ENCODE data around the gene FAM83G.
"Not testable (repeated sequence)": the region's sequence is repeated elsewhere in the genome, so short reads cannot be mapped to it uniquely, and the experiment has no call there.

The FAM83G gene

GRCh38 chr17:19030771-19031449 is 26.3 kb upstream of the FAM83G start:
- H3K4me3 Mint-ChIP-seq, H3K4me1 Mint-ChIP-seq, H3K36me3 Mint-ChIP-seq, H3K27me3 Mint-ChIP-seq, H3K9me3 Mint-ChIP-seq, H3K27ac Mint-ChIP-seq: not testable (repeated sequence)

- H3K27ac Mint-ChIP-seq, H3K9me3 Mint-ChIP-seq, H3K4me1 Mint-ChIP-seq, H3K36me3 Mint-ChIP-seq, H3K4me3 Mint-ChIP-seq, H3K27me3 Mint-ChIP-seq: not testable (repeated sequence)
These were observed 25.2 kb upstream of the FAM83G start for GRCh38 chr17:19029740-19030139.

GRCh38 chr17:19028671-19029070 is 24.1 kb upstream of the FAM83G start:
- peaks cover 14% of the 10 kb centered on the region for H3K4me1 Mint-ChIP-seq
- H3K27ac Mint-ChIP-seq: not testable (repeated sequence)

GRCh38 chr17:19024101-19025078 is 19.8 kb upstream of the FAM83G start:
- Mint-ChIP-seq H3K36me3 (peaks cover 2% of the 10 kb centered on the region), H3K4me3 (peak overlapping the region; percentile 50), H3K9me3 (no peaks in the 10 kb centered on the region), H3K4me1 (peaks cover 27% of the 10 kb centered on the region), H3K27ac (peak overlapping the region; percentile 90), H3K27me3 (no peaks in the 10 kb centered on the region)

More at GRCh38 chr17:19028671-19029070, 24.1 kb upstream of the FAM83G start:
- H3K36me3 Mint-ChIP-seq, H3K27me3 Mint-ChIP-seq, H3K9me3 Mint-ChIP-seq, H3K4me3 Mint-ChIP-seq: not testable (repeated sequence)

GRCh38 chr17:19023209-19023999 is 18.8 kb upstream of the FAM83G start:
- Mint-ChIP-seq H3K27ac (no peak overlapping the region), H3K9me3 (no peaks in the 10 kb centered on the region), H3K4me1 (peaks cover 33% of the 10 kb centered on the region), H3K4me3 (no peak overlapping the region), H3K36me3 (peaks cover 2% of the 10 kb centered on the region), H3K27me3 (no peaks in the 10 kb centered on the region)

- no peak overlapping the region for H3K4me3 Mint-ChIP-seq
- H3K27ac Mint-ChIP-seq: no peak overlapping the region
- H3K9me3 Mint-ChIP-seq: no peaks in the 10 kb centered on the region
- H3K36me3 Mint-ChIP-seq: peaks cover 2% of the 10 kb centered on the region
- H3K4me1 Mint-ChIP-seq: peaks cover 33% of the 10 kb centered on the region
- H3K27me3 Mint-ChIP-seq: no peaks in the 10 kb centered on the region
These were observed 18.2 kb upstream of the FAM83G start for GRCh38 chr17:19022747-19023146.

- Mint-ChIP-seq H3K9me3 (no peaks in the 10 kb centered on the region), H3K27me3 (no peaks in the 10 kb centered on the region), H3K36me3 (peaks cover 2% of the 10 kb centered on the region), H3K27ac (no peak overlapping the region), H3K4me1 (peaks cover 37% of the 10 kb centered on the region), H3K4me3 (no peak overlapping the region)
These were observed 17.6 kb upstream of the FAM83G start for GRCh38 chr17:19022128-19022527.

- Mint-ChIP-seq H3K4me3 (no peak overlapping the region), H3K27me3 (no peaks in the 10 kb centered on the region), H3K9me3 (no peaks in the 10 kb centered on the region), H3K4me1 (peaks cover 42% of the 10 kb centered on the region), H3K36me3 (peaks cover 2% of the 10 kb centered on the region), H3K27ac (no peak overlapping the region)
These were observed 17.1 kb upstream of the FAM83G start for GRCh38 chr17:19021622-19022083.

GRCh38 chr17:19021011-19021621 is 16.6 kb upstream of the FAM83G start:
- H3K4me1 Mint-ChIP-seq: peaks cover 43% of the 10 kb centered on the region
- not testable (repeated sequence) for H3K27ac Mint-ChIP-seq

GRCh38 chr17:19020016-19020415 is 15.5 kb upstream of the FAM83G start:
- no peaks in the 10 kb centered on the region for H3K27me3 Mint-ChIP-seq
- peaks cover 2% of the 10 kb centered on the region for H3K36me3 Mint-ChIP-seq
- H3K4me1 Mint-ChIP-seq: peaks cover 42% of the 10 kb centered on the region
- peak overlapping the region; percentile 77 for H3K27ac Mint-ChIP-seq
- H3K9me3 Mint-ChIP-seq: no peaks in the 10 kb centered on the region
- no peak overlapping the region for H3K4me3 Mint-ChIP-seq

More at GRCh38 chr17:19021011-19021621, 16.6 kb upstream of the FAM83G start:
- not testable (repeated sequence) for H3K36me3 Mint-ChIP-seq, H3K27me3 Mint-ChIP-seq, H3K9me3 Mint-ChIP-seq, H3K4me3 Mint-ChIP-seq

- peaks cover 35% of the 10 kb centered on the region for H3K4me1 Mint-ChIP-seq
- H3K9me3 Mint-ChIP-seq: no peaks in the 10 kb centered on the region
- H3K36me3 Mint-ChIP-seq: no peaks in the 10 kb centered on the region
- peak overlapping the region; percentile 47 for H3K27ac Mint-ChIP-seq
- no peak overlapping the region for H3K4me3 Mint-ChIP-seq
- no peaks in the 10 kb centered on the region for H3K27me3 Mint-ChIP-seq
These were observed 14.7 kb upstream of the FAM83G start for GRCh38 chr17:19019041-19019941.

- no peaks in the 10 kb centered on the region for H3K27me3 Mint-ChIP-seq
- no peaks in the 10 kb centered on the region for H3K36me3 Mint-ChIP-seq
- no peaks in the 10 kb centered on the region for H3K9me3 Mint-ChIP-seq
- H3K4me1 Mint-ChIP-seq: peaks cover 28% of the 10 kb centered on the region
- H3K4me3 Mint-ChIP-seq: no peak overlapping the region
- H3K27ac Mint-ChIP-seq: no peak overlapping the region
These were observed 14.0 kb upstream of the FAM83G start for GRCh38 chr17:19018600-19018950.

- Mint-ChIP-seq H3K27ac (no peak overlapping the region), H3K4me1 (peaks cover 27% of the 10 kb centered on the region), H3K27me3 (no peaks in the 10 kb centered on the region), H3K9me3 (no peaks in the 10 kb centered on the region), H3K36me3 (no peaks in the 10 kb centered on the region), H3K4me3 (no peak overlapping the region)
These were observed 13.4 kb upstream of the FAM83G start for GRCh38 chr17:19017804-19018599.

GRCh38 chr17:19017401-19017800 is 12.8 kb upstream of the FAM83G start:
- no peaks in the 10 kb centered on the region for H3K27me3 Mint-ChIP-seq
- no peaks in the 10 kb centered on the region for H3K9me3 Mint-ChIP-seq
- no peaks in the 10 kb centered on the region for H3K36me3 Mint-ChIP-seq
- H3K4me3 Mint-ChIP-seq: no peak overlapping the region
- H3K27ac Mint-ChIP-seq: no peak overlapping the region
- peaks cover 21% of the 10 kb centered on the region for H3K4me1 Mint-ChIP-seq
